HEK293 (cell line): ENCODE data around the gene SYNE2.

Experiments
- CTCF ChIA-PET: fragments of 350-600 bp; formaldehyde crosslinking; extraction: SDS; loops from one replicate; lab custom pipeline; 2021; ENCODE audit warnings: antibody characterized with exemption; lab: Yijun Ruan, JAX
- POLR2A ChIA-PET: fragments of 300-600 bp; formaldehyde crosslinking; extraction: SDS; loops from one replicate; lab custom pipeline; 2020; ENCODE audit warnings: antibody characterized with exemption, inconsistent platforms; lab: Yijun Ruan, JAX
- H3K27ac ChIP-seq: fragments of 200-500 bp; sonication (Bioruptor generic); 2 replicates; pipeline ENCODE4 v1.5.1; 2014; ENCODE audit warnings: low read depth, low read length, control low read depth, inconsistent platforms; ENCODE audit errors: extremely low read depth
- H3K36me3 ChIP-seq, 2 experiments: fragments of 200-500 bp in 1 of 2; sonication (Bioruptor generic) in 1 of 2; 1 replicate in 1 of 2; 2 replicates in 1 of 2; pipeline ENCODE4 v1.5.1; 2014 to 2017; ENCODE audit warnings: inconsistent platforms in 2 of 2, low read length in 2 of 2; ENCODE audit not compliant: control insufficient read depth in 2 of 2, insufficient read depth in 1 of 2
- H3K4me1 ChIP-seq: fragments of 200-500 bp; sonication (Bioruptor generic); 2 replicates; pipeline ENCODE4 v1.5.1; 2014; ENCODE audit warnings: mild to moderate bottlenecking, low read length, inconsistent platforms; ENCODE audit not compliant: control insufficient read depth, insufficient read depth
- H3K4me3 ChIP-seq: 2 replicates; pipeline ENCODE4 v1.5.1; 2011; ENCODE audit warnings: low read depth, mild to moderate bottlenecking, control low read depth, low read length, moderate library complexity
- H3K9me3 ChIP-seq: fragments of 200-500 bp; sonication (Bioruptor generic); 2 replicates; pipeline ENCODE4 v1.5.1; 2014; ENCODE audit warnings: low read depth, low read length, inconsistent platforms; ENCODE audit not compliant: control insufficient read depth, insufficient read depth
- KLF1 ChIP-seq: fragments of 450-650 bp; formaldehyde crosslinking; IDR thresholded peaks from 2 replicates; pipeline ENCODE4 v1.5.1; 2016; ENCODE audit warnings: missing biosample characterization, missing genetic modification characterization
- KLF10 ChIP-seq: fragments of 450-650 bp; IDR thresholded peaks from 2 replicates; pipeline ENCODE4 v1.5.1; 2018; ENCODE audit warnings: missing biosample characterization, mild to moderate bottlenecking, missing genetic modification characterization
- KLF17 ChIP-seq: fragments of 450-650 bp; formaldehyde crosslinking; IDR thresholded peaks from 2 replicates; pipeline ENCODE4 v1.5.1; 2016; ENCODE audit warnings: missing biosample characterization, missing genetic modification characterization
- OVOL3 ChIP-seq: fragments of 450-650 bp; formaldehyde crosslinking; IDR thresholded peaks from 2 replicates; pipeline ENCODE4 v1.5.1; 2016; ENCODE audit warnings: missing biosample characterization, missing genetic modification characterization
- RBAK ChIP-seq: fragments of 450-650 bp; formaldehyde crosslinking; IDR thresholded peaks from 2 replicates; pipeline ENCODE4 v1.5.1; 2016; ENCODE audit warnings: missing biosample characterization, missing genetic modification characterization
- ZBTB7A ChIP-seq: fragments of 450-650 bp; formaldehyde crosslinking; IDR thresholded peaks from 2 replicates; pipeline ENCODE4 v1.5.1; 2016; ENCODE audit warnings: low read depth, missing biosample characterization, missing genetic modification characterization
- ZFP3 ChIP-seq: fragments of 450-650 bp; formaldehyde crosslinking; IDR thresholded peaks from 2 replicates; pipeline ENCODE4 v1.5.1; 2016; ENCODE audit warnings: low read depth, missing biosample characterization, missing genetic modification characterization
- ZNF221 ChIP-seq: fragments of 450-650 bp; formaldehyde crosslinking; IDR thresholded peaks from 2 replicates; pipeline ENCODE4 v1.5.1; 2017; ENCODE audit warnings: missing biosample characterization, missing genetic modification characterization, borderline replicate concordance
- ZNF223 ChIP-seq: fragments of 450-650 bp; formaldehyde crosslinking; IDR thresholded peaks from 2 replicates; pipeline ENCODE4 v1.5.1; 2016; ENCODE audit warnings: missing biosample characterization, missing genetic modification characterization
- ZNF23 ChIP-seq: fragments of 450-650 bp; formaldehyde crosslinking; IDR thresholded peaks from 2 replicates; pipeline ENCODE4 v1.5.1; 2016; ENCODE audit warnings: missing biosample characterization, missing genetic modification characterization, borderline replicate concordance
- ZNF266 ChIP-seq: fragments of 450-650 bp; formaldehyde crosslinking; IDR thresholded peaks from 2 replicates; pipeline ENCODE4 v1.5.1; 2016; ENCODE audit warnings: missing biosample characterization, missing genetic modification characterization, low read depth
- ZNF302 ChIP-seq: fragments of 450-650 bp; formaldehyde crosslinking; IDR thresholded peaks from 2 replicates; pipeline ENCODE4 v1.5.1; 2016; ENCODE audit warnings: missing biosample characterization, missing genetic modification characterization, low read depth
- ZNF311 ChIP-seq: fragments of 450-650 bp; formaldehyde crosslinking; IDR thresholded peaks from 2 replicates; pipeline ENCODE4 v1.5.1; 2017; ENCODE audit warnings: missing biosample characterization, missing genetic modification characterization, borderline replicate concordance
- ZNF501 ChIP-seq: fragments of 450-650 bp; formaldehyde crosslinking; IDR thresholded peaks from 2 replicates; pipeline ENCODE4 v1.5.1; 2016; ENCODE audit warnings: missing biosample characterization, missing genetic modification characterization
- ZNF585B ChIP-seq: fragments of 450-650 bp; formaldehyde crosslinking; IDR thresholded peaks from 2 replicates; pipeline ENCODE4 v1.5.1; 2016; ENCODE audit warnings: missing biosample characterization, missing genetic modification characterization
- ZNF664 ChIP-seq: fragments of 450-650 bp; formaldehyde crosslinking; IDR thresholded peaks from 2 replicates; pipeline ENCODE4 v1.5.1; 2016; ENCODE audit warnings: missing biosample characterization, missing genetic modification characterization
- ZNF670 ChIP-seq: fragments of 450-650 bp; formaldehyde crosslinking; IDR thresholded peaks from 2 replicates; pipeline ENCODE4 v1.5.1; 2016; ENCODE audit warnings: missing biosample characterization, missing genetic modification characterization, low read depth
- ZNF677 ChIP-seq: fragments of 450-650 bp; IDR thresholded peaks from 2 replicates; pipeline ENCODE4 v1.5.0; 2018; ENCODE audit warnings: missing biosample characterization, mild to moderate bottlenecking, missing genetic modification characterization, moderate library complexity
- ZNF785 ChIP-seq: fragments of 450-650 bp; formaldehyde crosslinking; IDR thresholded peaks from 2 replicates; pipeline ENCODE4 v1.5.1; 2016; ENCODE audit warnings: missing biosample characterization, missing genetic modification characterization
- TF ChIP-seq, protein P1 (sequence below): fragments of 450-650 bp; formaldehyde crosslinking; IDR thresholded peaks from 2 replicates; pipeline ENCODE4 v1.5.1; 2016; ENCODE audit warnings: missing biosample characterization, missing genetic modification characterization
- TF ChIP-seq, protein P2 (sequence below): fragments of 450-650 bp; formaldehyde crosslinking; IDR thresholded peaks from 2 replicates; pipeline ENCODE4 v1.5.1; 2016; ENCODE audit warnings: missing biosample characterization, missing genetic modification characterization
- TF ChIP-seq, protein P3 (sequence below): fragments of 450-650 bp; formaldehyde crosslinking; IDR thresholded peaks from 2 replicates; pipeline ENCODE4 v1.5.1; 2017; ENCODE audit warnings: missing biosample characterization, missing genetic modification characterization
- TF ChIP-seq, protein P4 (sequence below): fragments of 450-650 bp; formaldehyde crosslinking; IDR thresholded peaks from 2 replicates; pipeline ENCODE4 v1.5.1; 2016; ENCODE audit warnings: missing biosample characterization, missing genetic modification characterization

SYNE2 gene

DNA sequence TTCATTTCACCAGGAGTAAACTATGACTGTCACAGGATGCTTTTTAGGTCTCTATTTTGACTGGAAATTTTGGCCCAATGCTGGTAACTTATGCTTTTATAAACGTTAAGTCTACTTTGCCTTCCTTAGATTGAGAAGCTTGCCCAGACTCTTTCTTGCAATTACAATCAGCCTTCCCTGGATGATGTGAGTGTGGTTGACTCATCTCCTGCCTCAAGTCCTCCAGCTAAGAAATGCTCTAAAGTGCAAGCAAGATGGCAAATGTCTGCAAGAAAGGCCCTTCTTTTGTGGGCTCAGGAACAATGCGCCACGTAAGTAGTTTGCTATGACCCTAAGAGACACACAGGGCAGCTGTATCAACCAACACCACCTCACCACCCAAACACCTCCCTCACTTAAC is 96.9 kb downstream of the SYNE2 start (continued):
- no peak for TF ChIP-seq KLF17
- no peak for TF ChIP-seq ZNF302 (tag by site-specific recombination)
- TF ChIP-seq ZNF677 (tag by site-specific recombination), result no peak
- no peak for TF ChIP-seq ZNF311 (tag by site-specific recombination)
- TF ChIP-seq, protein P1, sequence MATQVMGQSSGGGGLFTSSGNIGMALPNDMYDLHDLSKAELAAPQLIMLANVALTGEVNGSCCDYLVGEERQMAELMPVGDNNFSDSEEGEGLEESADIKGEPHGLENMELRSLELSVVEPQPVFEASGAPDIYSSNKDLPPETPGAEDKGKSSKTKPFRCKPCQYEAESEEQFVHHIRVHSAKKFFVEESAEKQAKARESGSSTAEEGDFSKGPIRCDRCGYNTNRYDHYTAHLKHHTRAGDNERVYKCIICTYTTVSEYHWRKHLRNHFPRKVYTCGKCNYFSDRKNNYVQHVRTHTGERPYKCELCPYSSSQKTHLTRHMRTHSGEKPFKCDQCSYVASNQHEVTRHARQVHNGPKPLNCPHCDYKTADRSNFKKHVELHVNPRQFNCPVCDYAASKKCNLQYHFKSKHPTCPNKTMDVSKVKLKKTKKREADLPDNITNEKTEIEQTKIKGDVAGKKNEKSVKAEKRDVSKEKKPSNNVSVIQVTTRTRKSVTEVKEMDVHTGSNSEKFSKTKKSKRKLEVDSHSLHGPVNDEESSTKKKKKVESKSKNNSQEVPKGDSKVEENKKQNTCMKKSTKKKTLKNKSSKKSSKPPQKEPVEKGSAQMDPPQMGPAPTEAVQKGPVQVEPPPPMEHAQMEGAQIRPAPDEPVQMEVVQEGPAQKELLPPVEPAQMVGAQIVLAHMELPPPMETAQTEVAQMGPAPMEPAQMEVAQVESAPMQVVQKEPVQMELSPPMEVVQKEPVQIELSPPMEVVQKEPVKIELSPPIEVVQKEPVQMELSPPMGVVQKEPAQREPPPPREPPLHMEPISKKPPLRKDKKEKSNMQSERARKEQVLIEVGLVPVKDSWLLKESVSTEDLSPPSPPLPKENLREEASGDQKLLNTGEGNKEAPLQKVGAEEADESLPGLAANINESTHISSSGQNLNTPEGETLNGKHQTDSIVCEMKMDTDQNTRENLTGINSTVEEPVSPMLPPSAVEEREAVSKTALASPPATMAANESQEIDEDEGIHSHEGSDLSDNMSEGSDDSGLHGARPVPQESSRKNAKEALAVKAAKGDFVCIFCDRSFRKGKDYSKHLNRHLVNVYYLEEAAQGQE, result no peak
- no peak for TF ChIP-seq ZNF664 (tag by site-specific recombination)
- TF ChIP-seq ZNF23 (tag by site-specific recombination), result no peak
- TF ChIP-seq ZBTB7A (tag by site-specific recombination), result no peak
- no peak for TF ChIP-seq KLF1 (tag by site-specific recombination)
- TF ChIP-seq, all 188 proteins: peak for 0

- Histone ChIP-seq H3K9me3 (no peaks in the 10 kb centered on the region), H3K4me3 (no peak overlapping the region), H3K36me3 (peaks cover 13 to 32% of the 10 kb centered on the region in 2 experiments), H3K4me1 (no peaks in the 10 kb centered on the region)
- TF ChIP-seq ZNF501 (tag by site-specific recombination) (no peak), KLF10 (tag by site-specific recombination) (no peak), RBAK (no peak), KLF17 (no peak), ZNF302 (tag by site-specific recombination) (no peak), ZFP3 (tag by site-specific recombination) (no peak), ZNF785 (no peak), ZNF223 (no peak), ZNF221 (tag by site-specific recombination) (no peak), OVOL3 (tag by site-specific recombination) (no peak), ZNF266 (tag by site-specific recombination) (no peak), ZNF670 (no peak), ZNF585B (tag by site-specific recombination) (no peak)
- TF ChIP-seq, protein P2, sequence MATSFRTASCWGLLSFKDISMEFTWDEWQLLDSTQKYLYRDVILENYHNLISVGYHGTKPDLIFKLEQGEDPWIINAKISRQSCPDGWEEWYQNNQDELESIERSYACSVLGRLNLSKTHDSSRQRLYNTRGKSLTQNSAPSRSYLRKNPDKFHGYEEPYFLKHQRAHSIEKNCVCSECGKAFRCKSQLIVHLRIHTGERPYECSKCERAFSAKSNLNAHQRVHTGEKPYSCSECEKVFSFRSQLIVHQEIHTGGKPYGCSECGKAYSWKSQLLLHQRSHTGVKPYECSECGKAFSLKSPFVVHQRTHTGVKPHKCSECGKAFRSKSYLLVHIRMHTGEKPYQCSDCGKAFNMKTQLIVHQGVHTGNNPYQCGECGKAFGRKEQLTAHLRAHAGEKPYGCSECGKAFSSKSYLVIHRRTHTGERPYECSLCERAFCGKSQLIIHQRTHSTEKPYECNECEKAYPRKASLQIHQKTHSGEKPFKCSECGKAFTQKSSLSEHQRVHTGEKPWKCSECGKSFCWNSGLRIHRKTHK (tag by site-specific recombination), result no peak
- TF ChIP-seq, protein P3, sequence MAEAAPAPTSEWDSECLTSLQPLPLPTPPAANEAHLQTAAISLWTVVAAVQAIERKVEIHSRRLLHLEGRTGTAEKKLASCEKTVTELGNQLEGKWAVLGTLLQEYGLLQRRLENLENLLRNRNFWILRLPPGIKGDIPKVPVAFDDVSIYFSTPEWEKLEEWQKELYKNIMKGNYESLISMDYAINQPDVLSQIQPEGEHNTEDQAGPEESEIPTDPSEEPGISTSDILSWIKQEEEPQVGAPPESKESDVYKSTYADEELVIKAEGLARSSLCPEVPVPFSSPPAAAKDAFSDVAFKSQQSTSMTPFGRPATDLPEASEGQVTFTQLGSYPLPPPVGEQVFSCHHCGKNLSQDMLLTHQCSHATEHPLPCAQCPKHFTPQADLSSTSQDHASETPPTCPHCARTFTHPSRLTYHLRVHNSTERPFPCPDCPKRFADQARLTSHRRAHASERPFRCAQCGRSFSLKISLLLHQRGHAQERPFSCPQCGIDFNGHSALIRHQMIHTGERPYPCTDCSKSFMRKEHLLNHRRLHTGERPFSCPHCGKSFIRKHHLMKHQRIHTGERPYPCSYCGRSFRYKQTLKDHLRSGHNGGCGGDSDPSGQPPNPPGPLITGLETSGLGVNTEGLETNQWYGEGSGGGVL (tag by site-specific recombination), result no peak
- TF ChIP-seq, protein P4, sequence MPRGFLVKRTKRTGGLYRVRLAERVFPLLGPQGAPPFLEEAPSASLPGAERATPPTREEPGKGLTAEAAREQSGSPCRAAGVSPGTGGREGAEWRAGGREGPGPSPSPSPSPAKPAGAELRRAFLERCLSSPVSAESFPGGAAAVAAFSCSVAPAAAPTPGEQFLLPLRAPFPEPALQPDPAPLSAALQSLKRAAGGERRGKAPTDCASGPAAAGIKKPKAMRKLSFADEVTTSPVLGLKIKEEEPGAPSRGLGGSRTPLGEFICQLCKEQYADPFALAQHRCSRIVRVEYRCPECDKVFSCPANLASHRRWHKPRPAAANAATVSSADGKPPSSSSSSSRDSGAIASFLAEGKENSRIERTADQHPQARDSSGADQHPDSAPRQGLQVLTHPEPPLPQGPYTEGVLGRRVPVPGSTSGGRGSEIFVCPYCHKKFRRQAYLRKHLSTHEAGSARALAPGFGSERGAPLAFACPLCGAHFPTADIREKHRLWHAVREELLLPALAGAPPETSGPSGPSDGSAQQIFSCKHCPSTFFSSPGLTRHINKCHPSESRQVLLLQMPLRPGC (tag by site-specific recombination), result no peak
- TF ChIP-seq, all 188 proteins: peak for 0
- ChIA-PET CTCF (interaction anchor here (0.7 to 0.8 kb wide), 4 partner anchors 12 to 60 kb away, joined by 3 read pairs; no protein-coding TSS in a partner anchor), POLR2A (interaction anchor here (0.7 kb wide), 1 partner anchor 124 kb away, joined by 3 read pairs; no protein-coding TSS in a partner anchor)
- H3K27ac ChIP-seq, result no peak overlapping the region
Observed at GRCh38 chr14:63951021-63951420, 98.2 kb downstream of the SYNE2 start.
